Uterus (tissue), 2 donors: ENCODE data around the gene IL6ST.
"Not testable (repeated sequence)": the region's sequence is repeated elsewhere in the genome, so short reads cannot be mapped to it uniquely, and the experiment has no call there.

Experiments
- CTCF ChIP-seq, 4 experiments: fragments of 200-600 bp in 2 of 4; fragments of 450-650 bp in 2 of 4; sonication (generic) in 2 of 4; IDR thresholded peaks; one replicate each; pipeline ENCODE4 v1.5.1; 2016 to 2019; ENCODE audit warnings: antibody characterized with exemption in 4 of 4, mild to moderate bottlenecking in 2 of 4, moderate library complexity in 1 of 4
- POLR2A ChIP-seq, 2 donors: fragments of 450-650 bp; IDR thresholded peaks; one replicate each; pipeline ENCODE4 v1.6.1; 2016; ENCODE audit warnings: antibody characterized with exemption in 2 of 2, mild to moderate bottlenecking in 1 of 2, moderate library complexity in 1 of 2

- not testable (repeated sequence) for TF ChIP-seq CTCF, POLR2A (IDR thresholded peaks at IDR 0.05)
Observed at GRCh38 chr5:56035394-56035793, 40.6 kb upstream of the IL6ST start.
